Measurements from ENCODE around the gene SIGLEC10.
"Not testable (repeated sequence)": the region's sequence is repeated elsewhere in the genome, so short reads cannot be mapped to it uniquely, and the experiment has no call there.

Gene SIGLEC10

GRCh38 chr19:51440052-51440451, 22.6 kb upstream of the SIGLEC10 start:
- no peak for DNase-seq

GRCh38 chr19:51439021-51439465, 21.6 kb upstream of the SIGLEC10 start:
- peak; percentile 51 for DNase-seq

GRCh38 chr19:51434456-51434855, 17.0 kb upstream of the SIGLEC10 start:
- DNase-seq = no peak

GRCh38 chr19:51433043-51433442, 15.6 kb upstream of the SIGLEC10 start:
- DNase-seq = no peak

- peak; percentile 83 for DNase-seq
Measured at GRCh38 chr19:51431124-51431523, 13.7 kb upstream of the SIGLEC10 start.

GRCh38 chr19:51430221-51430620, 12.8 kb upstream of the SIGLEC10 start:
- DNase-seq = peak; percentile 58

- DNase-seq = peak; percentile 27
Measured at GRCh38 chr19:51427201-51427600, 9.8 kb upstream of the SIGLEC10 start.

- DNase-seq = peak; percentile 82
Measured at GRCh38 chr19:51422053-51422448, 4.6 kb upstream of the SIGLEC10 start.

GRCh38 chr19:51421229-51422052, 4.0 kb upstream of the SIGLEC10 start:
- no peak for DNase-seq

GRCh38 chr19:51420511-51420910, 3.1 kb upstream of the SIGLEC10 start:
- DNase-seq = not testable (repeated sequence)

- DNase-seq = no peak
Measured at GRCh38 chr19:51418707-51419106, 1.3 kb upstream of the SIGLEC10 start.

- DNase-seq = no peak
Measured at GRCh38 chr19:51417810-51418157, 342 bp upstream of the SIGLEC10 start.

GRCh38 chr19:51416422-51416821, 1.0 kb downstream of the SIGLEC10 start:
- DNase-seq = not testable (repeated sequence)

GRCh38 chr19:51415187-51415586, 2.3 kb downstream of the SIGLEC10 start:
- DNase-seq = no peak

- no peak for DNase-seq
Measured at GRCh38 chr19:51410950-51411748, 6.3 kb downstream of the SIGLEC10 start.

GRCh38 chr19:51407511-51408131, 9.8 kb downstream of the SIGLEC10 start:
- peak; percentile 91 for DNase-seq

GRCh38 chr19:51402117-51402516, 15.3 kb downstream of the SIGLEC10 start:
- DNase-seq = no peak

- DNase-seq = not testable (repeated sequence)
Measured at GRCh38 chr19:51399936-51400335, 17.5 kb downstream of the SIGLEC10 start.

- no peak for DNase-seq
Measured at GRCh38 chr19:51399231-51399630, 18.2 kb downstream of the SIGLEC10 start.

GRCh38 chr19:51398096-51398704, 19.2 kb downstream of the SIGLEC10 start:
- DNase-seq = peak; percentile 70

- not testable (repeated sequence) for DNase-seq
Measured at GRCh38 chr19:51397453-51397852, 20.0 kb downstream of the SIGLEC10 start.

GRCh38 chr19:51396175-51396574, 21.3 kb downstream of the SIGLEC10 start:
- no peak for DNase-seq
